ENCODE results near the gene ZC3H12C.

DNA sequence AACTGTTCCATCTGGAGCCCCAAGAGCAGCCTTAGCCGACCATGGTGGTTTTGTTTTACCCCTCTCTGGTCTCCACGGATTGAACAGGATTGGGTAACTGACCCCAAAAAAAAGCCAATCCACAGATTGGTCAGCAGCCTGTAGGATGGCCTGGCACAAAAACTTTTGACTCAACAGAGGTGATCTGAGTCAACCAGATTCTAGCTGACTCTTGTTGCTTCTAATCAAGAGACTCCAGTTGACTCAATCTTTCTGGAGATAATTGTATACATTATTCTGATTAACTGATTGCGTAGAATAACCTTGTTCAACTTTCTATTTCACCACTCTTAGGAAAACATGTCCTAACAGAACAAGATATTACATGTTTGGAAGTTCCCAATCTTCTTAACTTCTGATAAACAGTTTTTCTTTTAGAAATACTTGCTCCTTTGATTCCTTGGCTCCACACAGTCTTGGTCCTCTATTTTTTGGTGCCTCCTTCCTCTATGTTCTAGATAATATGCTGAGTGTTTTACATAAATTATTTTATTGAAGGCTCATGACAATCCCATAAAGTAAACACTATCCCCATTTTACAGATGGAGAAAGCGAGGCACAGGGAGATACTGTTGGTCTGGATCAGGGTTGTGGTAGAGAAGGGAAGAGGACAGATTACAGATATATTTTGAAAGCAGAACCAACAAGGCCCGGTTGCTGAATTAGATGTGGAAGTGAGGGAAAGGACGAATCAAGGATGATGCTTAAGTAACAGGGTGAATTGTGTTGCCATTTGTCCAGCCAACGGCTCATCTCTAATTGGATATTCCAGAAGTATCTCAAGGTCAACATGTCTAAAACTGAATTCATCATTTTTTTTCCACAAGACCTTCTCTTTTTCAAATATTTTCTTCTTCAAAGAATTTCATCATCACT, 11.5 kb upstream of the ZC3H12C start:
- no peak for TF ChIP-seq POLR2A (IDR thresholded peaks at IDR 0.05)
- TF ChIP-seq, protein P1, sequence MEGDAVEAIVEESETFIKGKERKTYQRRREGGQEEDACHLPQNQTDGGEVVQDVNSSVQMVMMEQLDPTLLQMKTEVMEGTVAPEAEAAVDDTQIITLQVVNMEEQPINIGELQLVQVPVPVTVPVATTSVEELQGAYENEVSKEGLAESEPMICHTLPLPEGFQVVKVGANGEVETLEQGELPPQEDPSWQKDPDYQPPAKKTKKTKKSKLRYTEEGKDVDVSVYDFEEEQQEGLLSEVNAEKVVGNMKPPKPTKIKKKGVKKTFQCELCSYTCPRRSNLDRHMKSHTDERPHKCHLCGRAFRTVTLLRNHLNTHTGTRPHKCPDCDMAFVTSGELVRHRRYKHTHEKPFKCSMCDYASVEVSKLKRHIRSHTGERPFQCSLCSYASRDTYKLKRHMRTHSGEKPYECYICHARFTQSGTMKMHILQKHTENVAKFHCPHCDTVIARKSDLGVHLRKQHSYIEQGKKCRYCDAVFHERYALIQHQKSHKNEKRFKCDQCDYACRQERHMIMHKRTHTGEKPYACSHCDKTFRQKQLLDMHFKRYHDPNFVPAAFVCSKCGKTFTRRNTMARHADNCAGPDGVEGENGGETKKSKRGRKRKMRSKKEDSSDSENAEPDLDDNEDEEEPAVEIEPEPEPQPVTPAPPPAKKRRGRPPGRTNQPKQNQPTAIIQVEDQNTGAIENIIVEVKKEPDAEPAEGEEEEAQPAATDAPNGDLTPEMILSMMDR (IDR thresholded peaks at IDR 0.05), result no peak

Measured in ovary (tissue), 3 donors.